PFSK-1 (cell line): Measurements from ENCODE around the gene SFXN2.

Source experiments
- FOXP2 ChIP-seq: optimal IDR thresholded peaks from 2 replicates; pipeline ENCODE3; 2011; ENCODE audit warnings: borderline replicate concordance, control low read depth, inconsistent platforms; ENCODE audit not compliant: insufficient read depth; ENCODE audit errors: extremely low read length, extremely low read depth
- POLR2AphosphoS5 ChIP-seq: IDR thresholded peaks from 2 replicates; pipeline ENCODE4 v1.6.1; 2012; ENCODE audit warnings: low read depth, mild to moderate bottlenecking, control low read depth, low read length, moderate library complexity
- SIN3A ChIP-seq: IDR thresholded peaks from 2 replicates; pipeline ENCODE4 v1.6.1; 2012; ENCODE audit warnings: mild to moderate bottlenecking, low read length, moderate library complexity, borderline replicate concordance; ENCODE audit not compliant: insufficient read depth
- TAF1 ChIP-seq: IDR thresholded peaks from 2 replicates; pipeline ENCODE4 v1.6.1; 2012; ENCODE audit warnings: low read length, control low read depth, borderline replicate concordance; ENCODE audit not compliant: insufficient read depth
- TF ChIP-seq, protein P1 (sequence below), 2 experiments: IDR thresholded peaks; 2 replicates each; pipeline versions ENCODE4 v1.6.1 to v1.8.0; 2011 to 2012; ENCODE audit warnings: low read depth in 2 of 2, low read length in 2 of 2, control low read depth in 1 of 2, inconsistent platforms in 1 of 2, mild to moderate bottlenecking in 1 of 2, moderate library complexity in 1 of 2; ENCODE audit not compliant: insufficient read depth in 1 of 2

Gene SFXN2

DNA sequence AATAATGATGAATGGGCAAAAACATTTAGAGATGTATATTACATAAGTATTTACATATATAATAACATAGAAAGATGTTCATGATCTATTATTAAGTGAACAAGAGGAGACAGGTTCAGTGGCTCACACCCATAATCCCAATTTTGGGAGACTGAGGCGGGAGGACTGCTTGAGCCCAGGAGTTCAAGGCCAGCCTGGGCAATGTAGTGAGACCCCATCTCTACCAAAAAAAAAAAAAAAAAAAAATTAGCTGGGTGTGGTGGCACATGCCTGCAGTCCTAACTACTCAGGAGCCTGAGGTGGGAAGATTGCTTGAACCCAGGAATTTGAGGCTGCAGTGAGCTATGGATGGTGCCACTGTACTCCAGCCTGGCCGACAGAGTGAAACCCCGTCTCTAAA lies 12.6 kb upstream of the SFXN2 start:
- TF ChIP-seq POLR2AphosphoS5: no peak
- TF ChIP-seq FOXP2: no peak
- TF ChIP-seq TAF1: no peak
- no peak for TF ChIP-seq SIN3A
- TF ChIP-seq, protein P1, sequence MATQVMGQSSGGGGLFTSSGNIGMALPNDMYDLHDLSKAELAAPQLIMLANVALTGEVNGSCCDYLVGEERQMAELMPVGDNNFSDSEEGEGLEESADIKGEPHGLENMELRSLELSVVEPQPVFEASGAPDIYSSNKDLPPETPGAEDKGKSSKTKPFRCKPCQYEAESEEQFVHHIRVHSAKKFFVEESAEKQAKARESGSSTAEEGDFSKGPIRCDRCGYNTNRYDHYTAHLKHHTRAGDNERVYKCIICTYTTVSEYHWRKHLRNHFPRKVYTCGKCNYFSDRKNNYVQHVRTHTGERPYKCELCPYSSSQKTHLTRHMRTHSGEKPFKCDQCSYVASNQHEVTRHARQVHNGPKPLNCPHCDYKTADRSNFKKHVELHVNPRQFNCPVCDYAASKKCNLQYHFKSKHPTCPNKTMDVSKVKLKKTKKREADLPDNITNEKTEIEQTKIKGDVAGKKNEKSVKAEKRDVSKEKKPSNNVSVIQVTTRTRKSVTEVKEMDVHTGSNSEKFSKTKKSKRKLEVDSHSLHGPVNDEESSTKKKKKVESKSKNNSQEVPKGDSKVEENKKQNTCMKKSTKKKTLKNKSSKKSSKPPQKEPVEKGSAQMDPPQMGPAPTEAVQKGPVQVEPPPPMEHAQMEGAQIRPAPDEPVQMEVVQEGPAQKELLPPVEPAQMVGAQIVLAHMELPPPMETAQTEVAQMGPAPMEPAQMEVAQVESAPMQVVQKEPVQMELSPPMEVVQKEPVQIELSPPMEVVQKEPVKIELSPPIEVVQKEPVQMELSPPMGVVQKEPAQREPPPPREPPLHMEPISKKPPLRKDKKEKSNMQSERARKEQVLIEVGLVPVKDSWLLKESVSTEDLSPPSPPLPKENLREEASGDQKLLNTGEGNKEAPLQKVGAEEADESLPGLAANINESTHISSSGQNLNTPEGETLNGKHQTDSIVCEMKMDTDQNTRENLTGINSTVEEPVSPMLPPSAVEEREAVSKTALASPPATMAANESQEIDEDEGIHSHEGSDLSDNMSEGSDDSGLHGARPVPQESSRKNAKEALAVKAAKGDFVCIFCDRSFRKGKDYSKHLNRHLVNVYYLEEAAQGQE (IDR thresholded peaks at IDR 0.05; ENCODE audit: insufficient read depth in 1 of 2, low read depth in 2 of 2, low read length in 2 of 2): no peak

GRCh38 chr10:102702742-102703141 lies 11.7 kb upstream of the SFXN2 start:
- TF ChIP-seq POLR2AphosphoS5 (no peak), FOXP2 (no peak), SIN3A (no peak), TAF1 (no peak)
- TF ChIP-seq, protein P1 (IDR thresholded peaks at IDR 0.05; ENCODE audit: insufficient read depth in 1 of 2, low read depth in 2 of 2, low read length in 2 of 2): no peak

GRCh38 chr10:102704915-102705314 lies 9.5 kb upstream of the SFXN2 start:
- TF ChIP-seq SIN3A: no peak
- TF ChIP-seq TAF1: no peak
- no peak for TF ChIP-seq FOXP2
- TF ChIP-seq, protein P1 (IDR thresholded peaks at IDR 0.05; ENCODE audit: insufficient read depth in 1 of 2, low read depth in 2 of 2, low read length in 2 of 2): no peak
- TF ChIP-seq POLR2AphosphoS5: no peak

DNA sequence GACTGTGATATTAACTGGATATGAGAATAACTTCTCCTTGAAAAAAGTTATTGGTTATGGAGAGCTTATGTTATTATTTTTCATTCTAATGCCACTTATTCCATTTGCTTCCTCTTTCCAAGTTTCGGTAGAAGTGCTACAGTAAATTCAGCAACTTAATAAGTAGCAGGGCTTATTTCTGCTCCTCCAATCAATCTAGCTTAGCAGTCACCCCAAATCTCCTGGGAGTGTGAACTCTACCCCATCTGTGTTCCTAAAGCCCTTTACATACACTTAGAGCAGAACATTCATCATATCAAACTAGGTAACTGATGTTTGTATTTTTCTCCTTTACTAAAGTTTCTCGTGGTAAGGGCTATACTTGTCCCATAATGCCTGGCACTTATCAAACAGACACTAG lies 8.9 kb upstream of the SFXN2 start:
- no peak for TF ChIP-seq SIN3A
- TF ChIP-seq FOXP2: no peak
- no peak for TF ChIP-seq POLR2AphosphoS5
- TF ChIP-seq TAF1: no peak
- TF ChIP-seq, protein P1 (IDR thresholded peaks at IDR 0.05; ENCODE audit: insufficient read depth in 1 of 2, low read depth in 2 of 2, low read length in 2 of 2): no peak

- TF ChIP-seq TAF1: no peak
- TF ChIP-seq POLR2AphosphoS5: no peak
- TF ChIP-seq FOXP2: no peak
- TF ChIP-seq, protein P1 (IDR thresholded peaks at IDR 0.05; ENCODE audit: insufficient read depth in 1 of 2, low read depth in 2 of 2, low read length in 2 of 2): no peak
- TF ChIP-seq SIN3A: no peak
Observed at GRCh38 chr10:102710609-102711008, 3.8 kb upstream of the SFXN2 start.
